ENCODE results near the gene KRTAP10-4.
"Not testable (repeated sequence)": the region's sequence is repeated elsewhere in the genome, so short reads cannot be mapped to it uniquely, and the experiment has no call there.

Gene KRTAP10-4

GRCh38 chr21:44606495-44606894, 33.0 kb downstream of the KRTAP10-4 start:
- DNase-seq (no peak), ATAC-seq (ENCODE audit: insufficient read depth, low read depth) (no peak)
- no peak overlapping the region for H3K4me2 ChIP-seq (ENCODE audit: insufficient read depth, low read length)
- no peaks in the 10 kb centered on the region for H4K20me1 ChIP-seq (ENCODE audit: insufficient read depth, low read length)
- no peaks in the 10 kb centered on the region for H3K79me2 ChIP-seq (ENCODE audit: insufficient read depth, low read length)
- H3K9ac ChIP-seq (ENCODE audit: low read depth, low read length), result no peak overlapping the region
- no peaks in the 10 kb centered on the region for H3K27me3 ChIP-seq (ENCODE audit: insufficient read depth, low read length, poor library complexity)
- H3K27ac ChIP-seq (ENCODE audit: low read length), result no peak overlapping the region
- H3K9me3 ChIP-seq (ENCODE audit: insufficient read depth, low read length, severe bottlenecking), result peaks cover 6% of the 10 kb centered on the region
- TF ChIP-seq CTCF (IDR thresholded peaks at IDR 0.05; ENCODE audit: borderline replicate concordance, extremely low read depth, low read length, poor library complexity, severe bottlenecking), result no peak
- TF ChIP-seq EZH2 (IDR thresholded peaks at IDR 0.05; ENCODE audit: borderline replicate concordance, low read depth, low read length, severe bottlenecking), result no peak
- no peaks in the 10 kb centered on the region for H3K4me1 ChIP-seq (ENCODE audit: insufficient read depth, low read length)
- no peaks in the 10 kb centered on the region for H3K36me3 ChIP-seq (ENCODE audit: insufficient read depth, low read length)
- H3K4me3 ChIP-seq (ENCODE audit: low read depth in 1 of 2, low read length in 2 of 2), result no peak overlapping the region
- no peak overlapping the region for H2AFZ ChIP-seq (ENCODE audit: low read depth, low read length)

- Histone ChIP-seq H3K9me3 (ENCODE audit: insufficient read depth, low read length, severe bottlenecking) (peaks cover 18% of the 10 kb centered on the region), H3K4me3 (ENCODE audit: low read depth in 1 of 2, low read length in 2 of 2) (no peak overlapping the region), H4K20me1 (ENCODE audit: insufficient read depth, low read length) (no peaks in the 10 kb centered on the region), H3K27me3 (ENCODE audit: insufficient read depth, low read length, poor library complexity) (no peaks in the 10 kb centered on the region), H3K27ac (ENCODE audit: low read length) (no peak overlapping the region), H3K4me2 (ENCODE audit: insufficient read depth, low read length) (no peak overlapping the region), H3K36me3 (ENCODE audit: insufficient read depth, low read length) (no peaks in the 10 kb centered on the region), H3K79me2 (ENCODE audit: insufficient read depth, low read length) (no peaks in the 10 kb centered on the region), H2AFZ (ENCODE audit: low read depth, low read length) (no peak overlapping the region), H3K4me1 (ENCODE audit: insufficient read depth, low read length) (no peaks in the 10 kb centered on the region), H3K9ac (ENCODE audit: low read depth, low read length) (no peak overlapping the region)
- DNase-seq (no peak), ATAC-seq (ENCODE audit: insufficient read depth, low read depth) (no peak)
- TF ChIP-seq CTCF (IDR thresholded peaks at IDR 0.05; ENCODE audit: borderline replicate concordance, extremely low read depth, low read length, poor library complexity, severe bottlenecking), result no peak
- TF ChIP-seq EZH2 (IDR thresholded peaks at IDR 0.05; ENCODE audit: borderline replicate concordance, low read depth, low read length, severe bottlenecking), result no peak
Observed at GRCh38 chr21:44609193-44609592, 35.7 kb downstream of the KRTAP10-4 start.

GRCh38 chr21:44610157-44610843, 36.8 kb downstream of the KRTAP10-4 start:
- H3K4me2 ChIP-seq (ENCODE audit: insufficient read depth, low read length); H3K27ac ChIP-seq (ENCODE audit: low read length); H3K4me3 ChIP-seq (ENCODE audit: low read depth in 1 of 2, low read length in 2 of 2); H3K4me1 ChIP-seq (ENCODE audit: insufficient read depth, low read length); H3K27me3 ChIP-seq (ENCODE audit: insufficient read depth, low read length, poor library complexity); H2AFZ ChIP-seq (ENCODE audit: low read depth, low read length); DNase-seq; H4K20me1 ChIP-seq (ENCODE audit: insufficient read depth, low read length); H3K9ac ChIP-seq (ENCODE audit: low read depth, low read length); H3K36me3 ChIP-seq (ENCODE audit: insufficient read depth, low read length); H3K79me2 ChIP-seq (ENCODE audit: insufficient read depth, low read length); ATAC-seq (ENCODE audit: insufficient read depth, low read depth): not testable (repeated sequence)
- H3K9me3 ChIP-seq (ENCODE audit: insufficient read depth, low read length, severe bottlenecking), result peaks cover 19% of the 10 kb centered on the region

- no peak for TF ChIP-seq CTCF (IDR thresholded peaks at IDR 0.05; ENCODE audit: borderline replicate concordance, extremely low read depth, low read length, poor library complexity, severe bottlenecking)
- no peak for TF ChIP-seq EZH2 (IDR thresholded peaks at IDR 0.05; ENCODE audit: borderline replicate concordance, low read depth, low read length, severe bottlenecking)
- Histone ChIP-seq H3K9me3 (ENCODE audit: insufficient read depth, low read length, severe bottlenecking) (peaks cover 21% of the 10 kb centered on the region), H3K4me2 (ENCODE audit: insufficient read depth, low read length) (no peak overlapping the region), H3K4me1 (ENCODE audit: insufficient read depth, low read length) (no peaks in the 10 kb centered on the region), H3K36me3 (ENCODE audit: insufficient read depth, low read length) (no peaks in the 10 kb centered on the region), H3K27me3 (ENCODE audit: insufficient read depth, low read length, poor library complexity) (no peaks in the 10 kb centered on the region), H3K27ac (ENCODE audit: low read length) (no peak overlapping the region), H4K20me1 (ENCODE audit: insufficient read depth, low read length) (no peaks in the 10 kb centered on the region), H3K9ac (ENCODE audit: low read depth, low read length) (no peak overlapping the region), H3K79me2 (ENCODE audit: insufficient read depth, low read length) (no peaks in the 10 kb centered on the region), H3K4me3 (ENCODE audit: low read depth in 1 of 2, low read length in 2 of 2) (no peak overlapping the region), H2AFZ (ENCODE audit: low read depth, low read length) (no peak overlapping the region)
- ATAC-seq (ENCODE audit: insufficient read depth, low read depth), result no peak
- no peak for DNase-seq
Observed at GRCh38 chr21:44611551-44611950, 38.0 kb downstream of the KRTAP10-4 start.

Measured in DND-41 (cell line).